Ascending aorta (tissue), 2 donors: Measurements from ENCODE around the gene RING1. TPM values are rescaled to one million over a fixed set of nuclear protein-coding genes. Genes with fewer than 3 reads are reported as not detected.
A peak's percentile ranks its signal among the peaks of the same experiment; 100 is the strongest.

Experiments used
- DNase-seq, 2 donors: peaks; one replicate each; pipeline ENCODE4 v3.0.0-alpha.2; 2019; ENCODE audit warnings: low spot score in 2 of 2
- H3K27ac ChIP-seq, 2 donors: fragments of 200-600 bp; sonication (generic); one replicate each; pipeline ENCODE4 v1.5.1; 2016 to 2017; ENCODE audit warnings: mild to moderate bottlenecking in 1 of 2
- H3K27me3 ChIP-seq: fragments of 200-600 bp; sonication (generic); one replicate; pipeline ENCODE4 v1.5.1; 2017
- H3K36me3 ChIP-seq, 2 donors: fragments of 200-600 bp; sonication (generic); one replicate each; pipeline ENCODE4 v1.5.1; 2016
- H3K4me1 ChIP-seq, 2 donors: fragments of 200-600 bp; sonication (generic); one replicate each; pipeline ENCODE4 v1.5.1; 2016 to 2017; ENCODE audit warnings: mild to moderate bottlenecking in 1 of 2
- H3K4me3 ChIP-seq, 2 donors: fragments of 200-600 bp; sonication (generic); one replicate each; pipeline ENCODE4 v1.5.1; 2016 to 2017; ENCODE audit warnings: mild to moderate bottlenecking in 1 of 2
- H3K9me3 ChIP-seq, 2 donors: fragments of 200-600 bp; sonication (generic); one replicate each; pipeline ENCODE4 v1.5.1; 2016
- intact Hi-C: fragments of 100-400 bp; cut with DNase I; formaldehyde crosslinking; loops from one replicate; pipeline ENCODE4 v1.15.1; 2023
- total RNA-seq: library from RNA; depleted of rRNA; stranded (reverse); fragments of >200 nt; gene quantifications from one replicate; pipeline ENCODE4 v1.1.0, GENCODE V29; 2016
- TF ChIP-seq, protein P1 (sequence below), 3 experiments: fragments of 200-600 bp in 2 of 3; fragments of 450-650 bp in 1 of 3; sonication (generic) in 2 of 3; IDR thresholded peaks; one replicate each; pipeline ENCODE4 v1.5.1; 2016 to 2019; ENCODE audit warnings: antibody characterized with exemption in 3 of 3, mild to moderate bottlenecking in 1 of 3, moderate library complexity in 1 of 3

The RING1 gene
- total RNA-seq, 1 donor from 2014 or later: 28.5 TPM

DNA sequence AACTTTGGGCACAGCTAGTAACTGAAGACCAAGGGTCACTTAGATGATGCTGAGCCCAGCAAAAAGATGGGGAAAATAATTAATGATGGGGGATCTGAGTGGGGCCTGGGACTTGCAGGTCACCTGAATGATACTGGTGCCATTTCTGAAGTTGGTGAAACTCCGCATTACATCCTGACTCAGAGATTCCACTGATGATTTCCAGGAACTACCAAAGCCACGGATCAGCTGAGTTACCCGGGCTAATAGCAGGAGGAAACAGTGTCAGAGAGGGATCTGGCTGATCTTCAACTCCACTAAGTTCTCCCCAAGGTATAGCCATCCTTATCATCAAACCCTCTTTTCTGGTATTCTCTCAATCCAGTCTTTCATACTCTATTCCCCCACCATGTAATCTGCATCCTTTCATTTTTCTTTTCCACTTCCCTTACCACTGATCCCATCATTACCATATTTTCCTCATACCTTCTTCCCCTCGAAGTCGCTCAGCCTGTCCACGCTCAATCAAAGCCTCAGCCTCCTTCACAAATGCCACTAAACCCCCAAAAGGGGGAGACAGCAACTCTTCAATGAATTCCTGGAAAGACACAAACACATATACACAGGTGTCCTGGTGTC is 43.2 kb downstream of the RING1 start:
- Histone ChIP-seq H3K36me3 (peaks cover 0 to 7% of the 10 kb centered on the region in 2 donors), H3K4me1 (peaks cover 4 to 23% of the 10 kb centered on the region in 2 donors), H3K27me3 (no peaks in the 10 kb centered on the region), H3K9me3 (no peaks in the 10 kb centered on the region), H3K4me3 (no peak overlapping the region), H3K27ac (no peak overlapping the region)
- DNase-seq: peak in 1 of 2 donors; percentile 4
- TF ChIP-seq, protein P1, sequence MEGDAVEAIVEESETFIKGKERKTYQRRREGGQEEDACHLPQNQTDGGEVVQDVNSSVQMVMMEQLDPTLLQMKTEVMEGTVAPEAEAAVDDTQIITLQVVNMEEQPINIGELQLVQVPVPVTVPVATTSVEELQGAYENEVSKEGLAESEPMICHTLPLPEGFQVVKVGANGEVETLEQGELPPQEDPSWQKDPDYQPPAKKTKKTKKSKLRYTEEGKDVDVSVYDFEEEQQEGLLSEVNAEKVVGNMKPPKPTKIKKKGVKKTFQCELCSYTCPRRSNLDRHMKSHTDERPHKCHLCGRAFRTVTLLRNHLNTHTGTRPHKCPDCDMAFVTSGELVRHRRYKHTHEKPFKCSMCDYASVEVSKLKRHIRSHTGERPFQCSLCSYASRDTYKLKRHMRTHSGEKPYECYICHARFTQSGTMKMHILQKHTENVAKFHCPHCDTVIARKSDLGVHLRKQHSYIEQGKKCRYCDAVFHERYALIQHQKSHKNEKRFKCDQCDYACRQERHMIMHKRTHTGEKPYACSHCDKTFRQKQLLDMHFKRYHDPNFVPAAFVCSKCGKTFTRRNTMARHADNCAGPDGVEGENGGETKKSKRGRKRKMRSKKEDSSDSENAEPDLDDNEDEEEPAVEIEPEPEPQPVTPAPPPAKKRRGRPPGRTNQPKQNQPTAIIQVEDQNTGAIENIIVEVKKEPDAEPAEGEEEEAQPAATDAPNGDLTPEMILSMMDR (IDR thresholded peaks at IDR 0.05): no peak
- intact Hi-C loops: no loop called here

DNA sequence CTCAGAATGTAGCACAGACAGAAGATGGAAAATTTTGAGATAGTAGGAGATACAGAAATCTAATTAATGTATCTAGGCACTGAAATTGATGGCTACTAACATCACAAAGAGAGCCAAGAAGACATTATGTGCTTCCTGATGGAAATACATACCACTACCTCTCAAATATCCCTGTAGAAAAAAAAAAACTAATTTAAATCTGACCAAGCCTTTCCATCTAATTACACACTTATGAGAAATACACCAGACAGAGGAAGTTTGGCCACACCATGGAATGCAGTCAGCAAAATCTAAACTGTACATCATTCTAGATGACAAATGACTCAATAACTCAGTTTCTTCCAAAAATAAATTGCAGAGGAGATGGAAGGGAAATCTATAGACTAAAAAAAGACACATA is 44.5 kb downstream of the RING1 start:
- no peak for DNase-seq
- Histone ChIP-seq H3K4me1 (peaks cover 4 to 23% of the 10 kb centered on the region in 2 donors), H3K27ac (no peak overlapping the region), H3K4me3 (no peak overlapping the region), H3K9me3 (no peaks in the 10 kb centered on the region), H3K36me3 (peaks cover 4 to 17% of the 10 kb centered on the region in 2 donors), H3K27me3 (no peaks in the 10 kb centered on the region)
- intact Hi-C loops: no loop called here
- TF ChIP-seq, protein P1 (IDR thresholded peaks at IDR 0.05): no peak

DNA sequence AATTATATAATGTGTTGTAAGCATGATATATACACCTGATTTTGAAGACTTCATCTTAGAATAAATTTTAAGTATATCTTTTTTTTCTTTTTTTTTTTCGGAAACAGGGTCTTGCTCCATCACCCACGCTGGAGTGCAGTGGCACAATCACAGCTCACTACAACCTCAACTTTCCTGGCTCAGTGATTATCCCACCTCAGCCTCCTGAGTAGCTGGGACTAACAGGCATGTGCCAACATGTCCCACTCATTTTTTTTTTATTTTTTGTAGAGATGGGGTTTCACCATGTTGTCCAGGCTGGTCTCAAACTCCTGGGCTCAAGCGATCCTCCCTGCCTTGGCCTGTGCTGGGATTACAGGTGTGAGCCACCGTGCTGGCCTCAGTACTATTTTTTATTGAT is 46.3 kb downstream of the RING1 start:
- DNase-seq: no peak
- H3K4me1 ChIP-seq: peaks cover 4 to 12% of the 10 kb centered on the region in 2 donors
- H3K9me3 ChIP-seq: no peaks in the 10 kb centered on the region
- no peak overlapping the region for H3K4me3 ChIP-seq
- H3K36me3 ChIP-seq: peaks cover 6 to 23% of the 10 kb centered on the region in 2 donors
- no peaks in the 10 kb centered on the region for H3K27me3 ChIP-seq
- TF ChIP-seq, protein P1 (IDR thresholded peaks at IDR 0.05): no peak
- intact Hi-C loops: no loop called here
- no peak overlapping the region for H3K27ac ChIP-seq

DNA sequence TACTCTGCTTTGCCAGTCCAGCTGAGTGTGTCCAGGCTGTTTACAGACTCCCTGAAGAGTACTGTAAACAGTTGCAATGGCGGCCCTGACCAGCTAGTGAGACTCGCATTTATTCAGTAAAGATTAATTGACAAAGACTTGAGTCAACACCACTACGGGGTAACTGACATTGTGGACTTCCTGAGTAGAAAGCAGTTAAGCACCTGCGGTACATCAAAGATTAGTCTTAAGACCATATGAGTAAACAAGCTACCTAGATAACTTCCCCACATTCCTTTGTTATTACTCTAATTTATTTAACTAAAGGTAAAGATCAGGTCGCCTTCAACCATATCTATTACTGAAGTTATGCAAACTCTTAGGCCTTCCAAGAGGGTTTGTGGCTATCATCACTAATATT is 50.7 kb downstream of the RING1 start:
- intact Hi-C loops: no loop called here
- TF ChIP-seq, protein P1 (IDR thresholded peaks at IDR 0.05): no peak
- Histone ChIP-seq H3K36me3 (peaks cover 26 to 39% of the 10 kb centered on the region in 2 donors), H3K27ac (no peak overlapping the region), H3K4me3 (no peak overlapping the region), H3K27me3 (no peaks in the 10 kb centered on the region), H3K9me3 (no peaks in the 10 kb centered on the region), H3K4me1 (no peaks in the 10 kb centered on the region)
- DNase-seq: no peak

Other genes starting within 250 kb of the RING1 start
- gene BRD2, start 239.9 kb upstream of the RING1 start, total RNA-seq: 140 TPM
- 358 TPM for gene HLA-DOA, start 198.9 kb upstream of the RING1 start, total RNA-seq
- 285 TPM for gene HLA-DPA1, start 134.9 kb upstream of the RING1 start, total RNA-seq
- 72.7 TPM for gene HLA-DPB1, start 132.5 kb upstream of the RING1 start, total RNA-seq
- 0.11 TPM for gene COL11A2, start 16.0 kb upstream of the RING1 start, total RNA-seq
- gene RXRB, start 7.8 kb upstream of the RING1 start, total RNA-seq: 21.6 TPM
- gene SLC39A7, start 7.6 kb upstream of the RING1 start, total RNA-seq: 59.7 TPM
- not detected for gene HSD17B8, start 3.8 kb upstream of the RING1 start, total RNA-seq
- 50.1 TPM for gene VPS52, start 63.4 kb downstream of the RING1 start, total RNA-seq
- 1,863 TPM for gene RPS18, start 63.6 kb downstream of the RING1 start, total RNA-seq
- gene B3GALT4, start 68.6 kb downstream of the RING1 start, total RNA-seq: 15.9 TPM
- 70.6 TPM for gene WDR46, start 80.7 kb downstream of the RING1 start, total RNA-seq
- 11.3 TPM for gene PFDN6, start 81.1 kb downstream of the RING1 start, total RNA-seq
- gene RGL2, start 90.4 kb downstream of the RING1 start, total RNA-seq: 63.9 TPM
- 185 TPM for gene TAPBP, start 105.6 kb downstream of the RING1 start, total RNA-seq
- 35.5 TPM for gene ZBTB22, start 109.2 kb downstream of the RING1 start, total RNA-seq
- 44.8 TPM for gene DAXX, start 114.5 kb downstream of the RING1 start, total RNA-seq
- not detected for gene KIFC1, start 183.3 kb downstream of the RING1 start, total RNA-seq
- gene PHF1, start 202.5 kb downstream of the RING1 start, total RNA-seq: 30.5 TPM
- 77.2 TPM for gene CUTA, start 209.6 kb downstream of the RING1 start, total RNA-seq
- 33.7 TPM for gene SYNGAP1, start 211.6 kb downstream of the RING1 start, total RNA-seq
- gene ZBTB9, start 246.1 kb downstream of the RING1 start, total RNA-seq: 45.8 TPM